GM12801 (cell line): Measurements from ENCODE around the gene SCYGR7.

Experiments
- CTCF ChIP-seq: IDR thresholded peaks from one replicate; pipeline ENCODE4 v1.5.1; 2011; ENCODE audit warnings: control low read depth; ENCODE audit not compliant: insufficient read length; ENCODE audit errors: extremely low read depth

SCYGR7 gene

GRCh38 chr2:227724394-227725039 is 3.6 kb upstream of the SCYGR7 start, which contains the start of gene SCYGR6:
Gene SCYGR6, minus strand, starts transcription at chr2:227724757. Its CDS starts 0 bp downstream, at chr2:227724757.
- no peak for TF ChIP-seq CTCF

- no peak for TF ChIP-seq CTCF
These were observed 11.2 kb downstream of the SCYGR7 start for GRCh38 chr2:227739351-227739750.

- TF ChIP-seq CTCF, result no peak
These were observed 17.5 kb downstream of the SCYGR7 start, which contains the start of gene SCYGR8 for GRCh38 chr2:227745594-227745993. Gene SCYGR8, plus strand, starts transcription at chr2:227745894. Its CDS starts 0 bp downstream, at chr2:227745894.

- TF ChIP-seq CTCF, result no peak
These were observed 19.9 kb downstream of the SCYGR7 start for GRCh38 chr2:227748079-227748478.

- TF ChIP-seq CTCF, result no peak
These were observed 31.4 kb downstream of the SCYGR7 start for GRCh38 chr2:227759411-227760118.

- no peak for TF ChIP-seq CTCF
These were observed 33.8 kb downstream of the SCYGR7 start for GRCh38 chr2:227761740-227762476.

GRCh38 chr2:227765788-227766372 is 37.7 kb downstream of the SCYGR7 start:
- TF ChIP-seq CTCF, result no peak
